Measurements from ENCODE around the gene TSSK1B.

GRCh38 chr5:113450462-113450861 lies 15.7 kb upstream of the TSSK1B start:
- TF ChIP-seq, protein P1, sequence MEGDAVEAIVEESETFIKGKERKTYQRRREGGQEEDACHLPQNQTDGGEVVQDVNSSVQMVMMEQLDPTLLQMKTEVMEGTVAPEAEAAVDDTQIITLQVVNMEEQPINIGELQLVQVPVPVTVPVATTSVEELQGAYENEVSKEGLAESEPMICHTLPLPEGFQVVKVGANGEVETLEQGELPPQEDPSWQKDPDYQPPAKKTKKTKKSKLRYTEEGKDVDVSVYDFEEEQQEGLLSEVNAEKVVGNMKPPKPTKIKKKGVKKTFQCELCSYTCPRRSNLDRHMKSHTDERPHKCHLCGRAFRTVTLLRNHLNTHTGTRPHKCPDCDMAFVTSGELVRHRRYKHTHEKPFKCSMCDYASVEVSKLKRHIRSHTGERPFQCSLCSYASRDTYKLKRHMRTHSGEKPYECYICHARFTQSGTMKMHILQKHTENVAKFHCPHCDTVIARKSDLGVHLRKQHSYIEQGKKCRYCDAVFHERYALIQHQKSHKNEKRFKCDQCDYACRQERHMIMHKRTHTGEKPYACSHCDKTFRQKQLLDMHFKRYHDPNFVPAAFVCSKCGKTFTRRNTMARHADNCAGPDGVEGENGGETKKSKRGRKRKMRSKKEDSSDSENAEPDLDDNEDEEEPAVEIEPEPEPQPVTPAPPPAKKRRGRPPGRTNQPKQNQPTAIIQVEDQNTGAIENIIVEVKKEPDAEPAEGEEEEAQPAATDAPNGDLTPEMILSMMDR (IDR thresholded peaks at IDR 0.05), result no peak
- TF ChIP-seq POLR2A (IDR thresholded peaks at IDR 0.05), result no peak
